Activated B cell treated with CpG ODN at 0.5 μM for 24 hours (primary cell): Measurements from ENCODE around the gene HIBCH. TPM values are rescaled to one million over a fixed set of nuclear protein-coding genes. Genes with fewer than 3 reads are reported as not detected.
"Not testable (repeated sequence)": the region's sequence is repeated elsewhere in the genome, so short reads cannot be mapped to it uniquely, and the experiment has no call there.

Experiments
- ATAC-seq: fragments of 200-7000 bp; cut with Tn5 transposase; one replicate; pipeline ENCODE4 v1.10.0; 2021; ENCODE audit warnings: low read depth, mild to moderate bottlenecking, moderate library complexity
- CTCF ChIA-PET: fragments of 350-600 bp; sonication (Branson Sonifier 250); formaldehyde crosslinking; loops from one replicate; lab custom pipeline; 2021; ENCODE audit warnings: antibody characterized with exemption; lab: Charles Lee
- POLR2A ChIA-PET: fragments of 350-600 bp; sonication (Branson Sonifier 250); formaldehyde crosslinking; loops from one replicate; lab custom pipeline; 2021; ENCODE audit warnings: antibody characterized with exemption; lab: Charles Lee
- DNase-seq: peaks from one replicate; pipeline ENCODE4 v3.0.0; 2022
- H3K27ac Mint-ChIP-seq: one replicate; pipeline ENCODE4 v1.8.0; 2020; ENCODE audit warnings: mixed read lengths
- H3K27me3 Mint-ChIP-seq: one replicate; pipeline ENCODE4 v1.8.0; 2021; ENCODE audit warnings: mixed read lengths
- H3K36me3 Mint-ChIP-seq: one replicate; pipeline ENCODE4 v1.8.0; 2021; ENCODE audit warnings: low read depth, mixed read lengths
- H3K4me1 Mint-ChIP-seq: one replicate; pipeline ENCODE4 v1.8.0; 2021; ENCODE audit warnings: mixed read lengths
- H3K4me3 Mint-ChIP-seq: one replicate; pipeline ENCODE4 v1.8.0; 2020; ENCODE audit warnings: mild to moderate bottlenecking, mixed read lengths
- H3K9me3 Mint-ChIP-seq: one replicate; pipeline ENCODE4 v1.8.0; 2020; ENCODE audit warnings: mixed read lengths
- intact Hi-C: fragments of 100-400 bp; cut with micrococcal nuclease; formaldehyde crosslinking; loops from one replicate; pipeline ENCODE4 v1.15.1; 2024
- total RNA-seq: library from RNA; stranded (reverse); gene quantifications from 2 replicates; pipeline ENCODE4 v1.2.3, GENCODE V29; 2022
- TF ChIP-seq, protein P1 (sequence below): fragments of 200-600 bp; IDR thresholded peaks from one replicate; pipeline ENCODE4 v1.8.0; 2022; ENCODE audit warnings: antibody characterized with exemption, mild to moderate bottlenecking

HIBCH gene
- total RNA-seq, 1 donor from 2014 or later, result 21.2 TPM

DNA sequence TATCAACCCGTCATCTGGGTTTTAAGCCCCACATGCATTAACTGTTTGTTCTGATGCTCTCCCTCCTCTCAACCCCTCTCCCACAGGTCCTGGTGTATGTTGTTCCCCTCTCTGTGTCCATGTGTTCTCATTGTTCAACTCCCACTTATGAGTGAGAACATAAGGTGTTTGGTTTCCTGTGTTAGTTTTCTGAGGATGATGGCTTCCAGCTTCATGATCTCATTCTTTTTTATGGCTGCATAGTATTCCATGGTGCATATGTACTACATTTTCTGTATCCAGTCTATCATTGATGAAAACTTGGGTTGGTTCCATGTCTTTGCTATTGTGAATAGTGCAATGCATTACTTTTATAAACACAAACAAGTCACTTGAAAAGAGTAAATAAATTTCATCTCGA is 16.8 kb upstream of the HIBCH start:
- H3K36me3 Mint-ChIP-seq, result no peaks in the 10 kb centered on the region
- intact Hi-C loops, result no loop called here

DNA sequence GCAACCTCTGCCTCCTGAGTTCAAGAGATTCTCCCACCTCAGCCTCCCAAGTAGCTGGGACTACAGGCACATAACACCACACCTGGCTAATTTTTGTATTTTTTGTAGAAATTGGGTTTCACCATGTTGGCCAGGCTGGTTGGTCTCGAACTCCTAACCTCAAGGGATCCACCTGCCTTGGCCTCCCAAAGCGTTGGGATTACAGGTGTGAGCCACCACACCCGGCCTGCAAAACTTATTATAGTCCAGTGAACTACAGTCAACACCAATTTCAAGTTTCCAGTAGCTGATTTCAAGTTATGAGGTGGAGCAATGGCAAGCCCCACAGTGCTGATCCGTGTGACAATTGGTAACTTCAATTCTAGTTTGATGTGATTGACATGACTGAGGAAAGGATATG is 16.0 kb upstream of the HIBCH start:
- CTCF ChIA-PET, result not testable (repeated sequence)

More for the DNA sequence above, 16.8 kb upstream of the HIBCH start:
- no peaks in the 10 kb centered on the region for H3K27me3 Mint-ChIP-seq
- no peak overlapping the region for H3K4me3 Mint-ChIP-seq
- ATAC-seq, result no peak
- H3K27ac Mint-ChIP-seq, result no peak overlapping the region
- ChIA-PET CTCF (no interaction called here), POLR2A (no interaction called here)
- no peak for DNase-seq
- H3K9me3 Mint-ChIP-seq, result peaks cover 2% of the 10 kb centered on the region
- TF ChIP-seq, protein P1, sequence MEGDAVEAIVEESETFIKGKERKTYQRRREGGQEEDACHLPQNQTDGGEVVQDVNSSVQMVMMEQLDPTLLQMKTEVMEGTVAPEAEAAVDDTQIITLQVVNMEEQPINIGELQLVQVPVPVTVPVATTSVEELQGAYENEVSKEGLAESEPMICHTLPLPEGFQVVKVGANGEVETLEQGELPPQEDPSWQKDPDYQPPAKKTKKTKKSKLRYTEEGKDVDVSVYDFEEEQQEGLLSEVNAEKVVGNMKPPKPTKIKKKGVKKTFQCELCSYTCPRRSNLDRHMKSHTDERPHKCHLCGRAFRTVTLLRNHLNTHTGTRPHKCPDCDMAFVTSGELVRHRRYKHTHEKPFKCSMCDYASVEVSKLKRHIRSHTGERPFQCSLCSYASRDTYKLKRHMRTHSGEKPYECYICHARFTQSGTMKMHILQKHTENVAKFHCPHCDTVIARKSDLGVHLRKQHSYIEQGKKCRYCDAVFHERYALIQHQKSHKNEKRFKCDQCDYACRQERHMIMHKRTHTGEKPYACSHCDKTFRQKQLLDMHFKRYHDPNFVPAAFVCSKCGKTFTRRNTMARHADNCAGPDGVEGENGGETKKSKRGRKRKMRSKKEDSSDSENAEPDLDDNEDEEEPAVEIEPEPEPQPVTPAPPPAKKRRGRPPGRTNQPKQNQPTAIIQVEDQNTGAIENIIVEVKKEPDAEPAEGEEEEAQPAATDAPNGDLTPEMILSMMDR, result no peak
- no peaks in the 10 kb centered on the region for H3K4me1 Mint-ChIP-seq

DNA sequence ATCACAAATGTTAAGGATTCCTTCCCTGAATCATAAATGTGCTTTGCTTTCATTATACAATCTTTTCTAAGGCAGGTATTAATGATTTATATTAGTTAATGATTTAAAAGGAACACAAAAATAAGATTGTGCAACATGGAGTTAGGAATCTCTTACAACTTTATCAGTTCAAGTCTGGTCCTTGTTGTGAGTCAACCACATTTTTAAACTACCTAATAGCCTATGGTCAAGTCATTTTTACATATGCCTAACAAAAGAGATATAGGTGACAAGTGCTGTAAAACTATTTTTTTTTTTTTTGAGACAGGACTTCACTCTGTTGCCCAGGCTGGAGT is 15.6 kb upstream of the HIBCH start:
- ATAC-seq (no peak), DNase-seq (no peak)
- TF ChIP-seq, protein P1, result no peak
- no peak overlapping the region for H3K27ac Mint-ChIP-seq
- H3K36me3 Mint-ChIP-seq, result no peaks in the 10 kb centered on the region
- H3K9me3 Mint-ChIP-seq, result peaks cover 2% of the 10 kb centered on the region
- CTCF ChIA-PET, result no interaction called here
- H3K4me3 Mint-ChIP-seq, result no peak overlapping the region
- POLR2A ChIA-PET, result no interaction called here
- intact Hi-C loops, result no loop called here
- H3K4me1 Mint-ChIP-seq, result no peaks in the 10 kb centered on the region
- H3K27me3 Mint-ChIP-seq, result peaks cover 2% of the 10 kb centered on the region

More for the DNA sequence above, 16.0 kb upstream of the HIBCH start:
- H3K27me3 Mint-ChIP-seq, H3K4me3 Mint-ChIP-seq, POLR2A ChIA-PET, intact Hi-C loops, H3K9me3 Mint-ChIP-seq, H3K36me3 Mint-ChIP-seq, H3K4me1 Mint-ChIP-seq, ATAC-seq, H3K27ac Mint-ChIP-seq, DNase-seq: not testable (repeated sequence)

DNA sequence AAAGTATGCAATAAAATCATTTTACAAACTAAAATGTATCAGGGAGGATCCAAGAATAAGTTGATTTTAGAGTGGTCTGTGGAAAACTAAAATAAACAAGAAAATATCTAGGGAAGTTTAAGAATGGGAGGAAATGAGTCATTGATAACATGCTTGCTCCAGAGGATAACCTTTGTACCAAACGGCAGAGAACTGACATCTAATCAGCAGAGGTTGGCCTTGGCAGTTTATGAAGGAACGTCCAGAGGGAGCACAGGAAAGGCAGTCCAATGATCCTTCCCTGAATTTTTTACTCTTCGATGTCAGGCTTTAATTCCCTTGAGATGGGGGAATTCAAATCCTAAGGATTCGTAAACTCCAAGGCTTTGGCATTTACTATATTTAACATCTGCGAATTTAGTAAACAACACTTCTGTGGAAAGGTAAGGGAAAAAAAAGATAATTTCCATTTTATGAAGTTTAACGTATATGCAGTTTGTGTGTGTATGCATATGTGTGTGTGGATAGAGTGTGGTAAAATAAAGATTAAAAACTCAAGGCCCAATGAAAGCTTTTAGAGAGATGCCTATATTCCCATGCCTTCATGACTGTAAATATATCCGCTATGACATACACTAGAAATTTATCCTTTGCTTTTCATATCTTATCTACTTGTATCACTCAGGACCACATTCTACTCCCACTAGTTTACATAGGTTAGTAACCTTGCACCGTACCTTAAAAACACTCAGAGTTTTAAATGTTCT is 15.0 kb upstream of the HIBCH start:
- Mint-ChIP-seq H3K4me1 (no peaks in the 10 kb centered on the region), H3K27ac (no peak overlapping the region), H3K27me3 (peaks cover 2% of the 10 kb centered on the region), H3K9me3 (peaks cover 2% of the 10 kb centered on the region), H3K36me3 (no peaks in the 10 kb centered on the region), H3K4me3 (no peak overlapping the region)
- TF ChIP-seq, protein P1, result no peak
- no peak for DNase-seq
- POLR2A ChIA-PET, result no interaction called here
- CTCF ChIA-PET, result no interaction called here
- intact Hi-C loops, result no loop called here
- no peak for ATAC-seq

DNA sequence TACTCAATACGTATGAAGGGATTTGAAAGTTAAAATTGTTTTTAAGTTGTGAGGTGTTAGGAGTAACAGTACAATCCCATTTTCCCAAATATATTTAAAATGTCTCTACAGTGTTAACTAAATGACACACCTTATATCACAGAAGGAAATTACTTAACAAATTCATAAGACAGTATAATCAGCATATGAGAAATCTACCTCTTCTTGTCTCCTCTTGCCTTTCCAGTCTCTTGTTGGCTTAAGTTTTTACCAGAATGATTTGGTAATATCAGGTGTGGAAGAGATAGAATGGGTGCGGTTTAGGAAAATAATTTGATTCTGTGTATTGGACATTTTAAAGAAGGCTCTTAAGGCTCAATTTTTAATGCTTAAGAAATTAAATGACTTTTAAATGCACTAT is 14.3 kb upstream of the HIBCH start:
- intact Hi-C loops, result no loop called here
- TF ChIP-seq, protein P1, result no peak
- ATAC-seq (no peak), DNase-seq (no peak)
- Mint-ChIP-seq H3K27me3 (peaks cover 7% of the 10 kb centered on the region), H3K9me3 (peaks cover 2% of the 10 kb centered on the region), H3K36me3 (no peaks in the 10 kb centered on the region), H3K4me1 (no peaks in the 10 kb centered on the region), H3K27ac (no peak overlapping the region), H3K4me3 (no peak overlapping the region)
- CTCF ChIA-PET, result no interaction called here
- POLR2A ChIA-PET, result no interaction called here

DNA sequence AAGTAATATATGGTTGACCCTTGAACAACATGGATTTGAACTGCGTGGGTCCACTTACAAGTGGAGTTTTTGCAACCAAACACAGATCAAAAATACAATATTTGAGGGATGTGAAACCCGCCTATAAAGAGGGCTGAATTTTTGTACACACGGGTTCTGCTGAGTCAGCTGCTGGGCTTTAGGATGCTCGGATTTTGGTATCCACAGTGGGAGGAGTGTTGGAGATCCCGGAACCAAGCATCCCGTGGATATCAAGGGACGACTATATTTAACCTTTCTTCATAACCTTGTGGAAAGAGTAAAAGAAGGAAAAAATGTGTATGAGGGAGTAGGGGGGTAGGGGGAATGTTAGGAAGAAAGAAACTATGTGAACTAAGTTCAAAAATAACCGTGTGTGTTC is 13.8 kb upstream of the HIBCH start:
- ChIA-PET POLR2A (no interaction called here), CTCF (no interaction called here)
- peaks cover 7% of the 10 kb centered on the region for H3K27me3 Mint-ChIP-seq
- TF ChIP-seq, protein P1, result no peak
- no peak for ATAC-seq
- H3K9me3 Mint-ChIP-seq, result peaks cover 2% of the 10 kb centered on the region
- no peak for DNase-seq
- H3K36me3 Mint-ChIP-seq, result no peaks in the 10 kb centered on the region
- H3K4me1 Mint-ChIP-seq, result no peaks in the 10 kb centered on the region
- no peak overlapping the region for H3K27ac Mint-ChIP-seq
- H3K4me3 Mint-ChIP-seq, result no peak overlapping the region
- intact Hi-C loops, result no loop called here
